ENCODE results near the gene FAM170B.

DNA sequence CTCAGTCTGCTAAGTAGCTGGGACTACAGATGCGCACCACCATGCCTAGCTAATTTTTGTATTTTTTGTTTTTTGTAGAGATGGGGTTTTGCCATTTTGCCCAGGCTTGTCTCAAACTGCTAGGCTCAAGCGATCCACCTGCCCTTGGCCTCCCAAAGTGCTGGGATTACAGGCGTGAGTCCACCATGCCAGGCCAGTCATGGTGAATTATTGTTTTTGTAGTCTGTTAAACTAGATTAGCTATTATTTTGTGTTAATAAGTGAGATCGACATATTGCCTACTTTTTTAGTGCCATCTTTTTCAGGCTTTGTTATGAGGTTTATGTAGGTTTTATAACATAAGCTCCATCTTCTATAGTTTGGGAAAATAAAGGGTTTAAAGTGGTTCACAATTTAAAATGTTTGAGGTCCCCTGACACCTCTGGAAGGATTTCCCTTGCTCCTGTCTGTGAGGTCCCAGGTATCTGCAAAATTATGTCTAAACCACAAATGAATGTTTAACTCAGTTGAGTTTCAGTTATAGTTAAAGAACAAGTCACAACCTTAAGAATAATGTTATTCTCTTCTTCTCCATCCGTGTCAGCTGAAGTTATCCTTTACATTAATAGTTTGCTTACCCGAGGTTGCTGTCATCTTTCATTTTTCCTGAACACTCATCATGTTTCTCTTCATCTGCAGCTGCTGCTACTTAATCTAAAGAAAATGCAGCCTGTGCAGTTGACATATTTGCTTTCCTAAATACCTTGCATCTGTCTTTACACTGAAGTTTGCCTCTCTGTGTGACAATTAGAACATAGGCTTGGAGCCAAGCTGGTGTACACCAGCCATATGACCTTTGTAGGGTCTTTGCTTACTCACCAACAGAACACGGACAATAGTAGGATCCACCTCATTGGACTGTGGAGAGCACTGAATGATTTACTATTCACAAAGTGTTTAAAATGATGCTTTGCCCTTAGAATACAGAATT, 9.6 kb downstream of the FAM170B start:
- TF ChIP-seq, protein P1, sequence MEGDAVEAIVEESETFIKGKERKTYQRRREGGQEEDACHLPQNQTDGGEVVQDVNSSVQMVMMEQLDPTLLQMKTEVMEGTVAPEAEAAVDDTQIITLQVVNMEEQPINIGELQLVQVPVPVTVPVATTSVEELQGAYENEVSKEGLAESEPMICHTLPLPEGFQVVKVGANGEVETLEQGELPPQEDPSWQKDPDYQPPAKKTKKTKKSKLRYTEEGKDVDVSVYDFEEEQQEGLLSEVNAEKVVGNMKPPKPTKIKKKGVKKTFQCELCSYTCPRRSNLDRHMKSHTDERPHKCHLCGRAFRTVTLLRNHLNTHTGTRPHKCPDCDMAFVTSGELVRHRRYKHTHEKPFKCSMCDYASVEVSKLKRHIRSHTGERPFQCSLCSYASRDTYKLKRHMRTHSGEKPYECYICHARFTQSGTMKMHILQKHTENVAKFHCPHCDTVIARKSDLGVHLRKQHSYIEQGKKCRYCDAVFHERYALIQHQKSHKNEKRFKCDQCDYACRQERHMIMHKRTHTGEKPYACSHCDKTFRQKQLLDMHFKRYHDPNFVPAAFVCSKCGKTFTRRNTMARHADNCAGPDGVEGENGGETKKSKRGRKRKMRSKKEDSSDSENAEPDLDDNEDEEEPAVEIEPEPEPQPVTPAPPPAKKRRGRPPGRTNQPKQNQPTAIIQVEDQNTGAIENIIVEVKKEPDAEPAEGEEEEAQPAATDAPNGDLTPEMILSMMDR (IDR thresholded peaks at IDR 0.05): no peak
- TF ChIP-seq POLR2AphosphoS5 (IDR thresholded peaks at IDR 0.05) (no peak), POLR2A (IDR thresholded peaks at IDR 0.05) (no peak)
